Measurements from ENCODE around the gene RIC3. TPM values are rescaled to one million over a fixed set of nuclear protein-coding genes. Genes with fewer than 3 reads are reported as not detected.

The RIC3 gene
- total and polyA plus RNA-seq, 2 of the 8 experiments (the other 6 are each of a cell fraction or from before 2014, with no cell fraction given) = 6.4 to 15.5 TPM

- no peaks in the 10 kb centered on the region for H3K36me3 ChIP-seq (ENCODE audit: control insufficient read depth in 2 of 4, insufficient read depth in 4 of 4, low read length in 3 of 4)
- H3K9me3 ChIP-seq (ENCODE audit: insufficient read depth in 2 of 2, low read depth in 1 of 2, low read length in 1 of 2) = no peaks in the 10 kb centered on the region
- H3K23ac ChIP-seq (ENCODE audit: insufficient read length) = no peak overlapping the region
- no peak for FAIRE-seq
- TF ChIP-seq CBX5 (IDR thresholded peaks at IDR 0.05; ENCODE audit: low read depth, low read length) = no peak
- TF ChIP-seq POU5F1 (IDR thresholded peaks at IDR 0.05; ENCODE audit: low read depth, low read length) = no peak
- no peak for TF ChIP-seq E2F6 (IDR thresholded peaks at IDR 0.05)
- no peak for TF ChIP-seq KDM4A (IDR thresholded peaks at IDR 0.05; ENCODE audit: low read depth, low read length, severe bottlenecking)
- TF ChIP-seq, protein P1, sequence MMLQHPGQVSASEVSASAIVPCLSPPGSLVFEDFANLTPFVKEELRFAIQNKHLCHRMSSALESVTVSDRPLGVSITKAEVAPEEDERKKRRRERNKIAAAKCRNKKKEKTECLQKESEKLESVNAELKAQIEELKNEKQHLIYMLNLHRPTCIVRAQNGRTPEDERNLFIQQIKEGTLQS (IDR thresholded peaks at IDR 0.05; ENCODE audit: insufficient read depth, low read depth, low read length) = no peak
- no peak overlapping the region for H2BK15ac ChIP-seq (ENCODE audit: low read length)
- H3K27me3 ChIP-seq (replicated peaks in 1 of 4; ENCODE audit: control insufficient read depth in 3 of 4, extremely low read depth in 1 of 4, insufficient read depth in 3 of 4, low read length in 3 of 4) = no peaks in the 10 kb centered on the region
- no peaks in the 10 kb centered on the region for H3K79me1 ChIP-seq (ENCODE audit: low read depth, low read length)
- H4K5ac ChIP-seq (ENCODE audit: insufficient read length, low read depth, low read length) = no peak overlapping the region
- 0 out of 7 replicates have a peak, but pooled peaks cover 0 to 2% (median 0%) of the 10 kb centered on the region in 4 experiments for H3K4me1 ChIP-seq (replicated peaks in 1 of 4; ENCODE audit: control insufficient read depth in 3 of 4, insufficient read depth in 4 of 4, low read length in 3 of 4)
- no peak overlapping the region for H4K91ac ChIP-seq (replicated peaks; ENCODE audit: insufficient read length, low read length)
- H3K23me2 ChIP-seq (ENCODE audit: low read depth, low read length) = no peaks in the 10 kb centered on the region
- peak in 1 of 2 experiments; percentile 11 for DNase-seq (ENCODE audit: low read depth in 1 of 2, low spot score in 2 of 2)
- no peak overlapping the region for H3K18ac ChIP-seq (ENCODE audit: extremely low read depth, low read length)
- H3K9ac ChIP-seq (replicated peaks in 1 of 4; ENCODE audit: extremely low read depth in 1 of 4, low read depth in 3 of 4, low read length in 3 of 4) = no peak overlapping the region
- H2BK12ac ChIP-seq (ENCODE audit: low read depth, low read length) = no peak overlapping the region
- ChIA-PET POLR2A (ENCODE audit: partially characterized antibody) (no interaction called here), CTCF (ENCODE audit: partially characterized antibody) (interaction anchor here (4.1 to 5.2 kb wide), 3 partner anchors 9 to 31 kb away, joined by 40 to 106 read pairs (median 69); no protein-coding TSS in a partner anchor)
- H2AK5ac ChIP-seq (ENCODE audit: low read depth, low read length) = no peak overlapping the region
- H4K8ac ChIP-seq (ENCODE audit: extremely low read depth, insufficient read depth, low read length) = no peak overlapping the region
- H3K4me2 ChIP-seq (ENCODE audit: insufficient read depth in 1 of 2, low read depth in 2 of 2, low read length in 2 of 2) = no peak overlapping the region
- no peak overlapping the region for H2AFZ ChIP-seq (ENCODE audit: low read length)
- H3K56ac ChIP-seq (replicated peaks; ENCODE audit: insufficient read length, low read depth, low read length) = no peak overlapping the region
- no peak overlapping the region for H3K4me3 ChIP-seq (ENCODE audit: extremely low read depth in 1 of 4, insufficient read depth in 2 of 4, low read depth in 3 of 4, low read length in 4 of 4)
- H3K14ac ChIP-seq (ENCODE audit: insufficient read length) = no peak overlapping the region
- no peak overlapping the region for H2BK5ac ChIP-seq (ENCODE audit: low read depth, low read length)
- H3K79me2 ChIP-seq (ENCODE audit: control insufficient read depth in 1 of 2, insufficient read depth in 2 of 2, low read length in 2 of 2) = no peaks in the 10 kb centered on the region
- H3K27ac ChIP-seq (ENCODE audit: low read depth, low read length) = no peak overlapping the region
- WGBS, 2 experiments (ENCODE audit: extremely low coverage in 1 of 2, insufficient coverage in 1 of 2, insufficient read length in 1 of 2, insufficient replicate concordance in 2 of 2, low coverage in 1 of 2, low lambda C conversion rate in 2 of 2, missing lambda C conversion rate in 1 of 2) = 93% methylated on average over 2 of the region's 2 CpGs; no CpG with 5 or more reads in 1 of the 2 experiments
- no peaks in the 10 kb centered on the region for H4K20me1 ChIP-seq (replicated peaks in 1 of 2; ENCODE audit: control insufficient read depth in 1 of 2, insufficient read depth in 2 of 2, low read length in 2 of 2)
- H3K4ac ChIP-seq (replicated peaks; ENCODE audit: insufficient read length, low read depth, low read length) = no peak overlapping the region
- H2BK20ac ChIP-seq (ENCODE audit: low read length) = no peak overlapping the region
- H2BK120ac ChIP-seq (replicated peaks; ENCODE audit: low read depth, low read length) = no peak overlapping the region
Measured at GRCh38 chr11:8065031-8065430, 103.8 kb downstream of the RIC3 start.
